BE2C (cell line): ENCODE measurements around the gene LYPLA2.

Experiments used
- DNase-seq: peaks from one replicate; pipeline ENCODE4 v3.0.0-alpha.2; 2020
- H3K27me3 ChIP-seq: fragments of 250-450 bp; sonication (Bioruptor Pico); 2 replicates; pipeline ENCODE4 v1.5.1; 2020; ENCODE audit warnings: mild to moderate bottlenecking
- H3K36me3 ChIP-seq: fragments of 250-450 bp; sonication (Bioruptor Pico); 2 replicates; pipeline ENCODE4 v1.5.1; 2020; ENCODE audit warnings: mild to moderate bottlenecking
- H3K4me1 ChIP-seq: fragments of 250-450 bp; sonication (Bioruptor Pico); 2 replicates; pipeline ENCODE4 v1.5.1; 2020
- H3K4me3 ChIP-seq: 2 replicates; pipeline ENCODE4 v1.5.1; 2011; ENCODE audit warnings: low read depth, low read length
- H3K9me3 ChIP-seq: fragments of 250-450 bp; sonication (Bioruptor Pico); 2 replicates; pipeline ENCODE4 v1.5.1; 2020
- TF ChIP-seq, protein P1 (sequence below): IDR thresholded peaks from 2 replicates; pipeline ENCODE4 v1.5.1; 2012; ENCODE audit warnings: mild to moderate bottlenecking, low read depth, low read length

The LYPLA2 gene

DNA sequence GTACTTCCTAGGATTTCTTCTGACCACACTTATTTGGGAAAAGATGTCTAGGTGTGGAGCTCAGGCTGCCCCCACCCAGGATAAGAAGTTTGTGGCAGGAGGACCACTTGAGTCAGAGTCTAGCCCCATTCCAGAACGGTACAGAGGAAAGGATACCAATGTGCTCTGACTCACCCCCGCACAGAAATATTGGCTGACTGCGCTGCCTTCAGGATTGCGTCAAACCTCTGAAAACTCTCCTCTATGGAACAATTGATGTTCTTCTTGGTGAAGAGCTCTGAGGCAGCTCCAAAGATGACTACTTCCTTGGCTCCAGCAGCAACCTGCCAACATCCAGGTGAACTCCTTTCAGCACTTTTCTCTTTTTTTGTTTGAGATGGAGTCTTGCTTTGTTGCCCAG lies 23.1 kb downstream of the LYPLA2 start:
- no peaks in the 10 kb centered on the region for H3K27me3 ChIP-seq
- TF ChIP-seq, protein P1, sequence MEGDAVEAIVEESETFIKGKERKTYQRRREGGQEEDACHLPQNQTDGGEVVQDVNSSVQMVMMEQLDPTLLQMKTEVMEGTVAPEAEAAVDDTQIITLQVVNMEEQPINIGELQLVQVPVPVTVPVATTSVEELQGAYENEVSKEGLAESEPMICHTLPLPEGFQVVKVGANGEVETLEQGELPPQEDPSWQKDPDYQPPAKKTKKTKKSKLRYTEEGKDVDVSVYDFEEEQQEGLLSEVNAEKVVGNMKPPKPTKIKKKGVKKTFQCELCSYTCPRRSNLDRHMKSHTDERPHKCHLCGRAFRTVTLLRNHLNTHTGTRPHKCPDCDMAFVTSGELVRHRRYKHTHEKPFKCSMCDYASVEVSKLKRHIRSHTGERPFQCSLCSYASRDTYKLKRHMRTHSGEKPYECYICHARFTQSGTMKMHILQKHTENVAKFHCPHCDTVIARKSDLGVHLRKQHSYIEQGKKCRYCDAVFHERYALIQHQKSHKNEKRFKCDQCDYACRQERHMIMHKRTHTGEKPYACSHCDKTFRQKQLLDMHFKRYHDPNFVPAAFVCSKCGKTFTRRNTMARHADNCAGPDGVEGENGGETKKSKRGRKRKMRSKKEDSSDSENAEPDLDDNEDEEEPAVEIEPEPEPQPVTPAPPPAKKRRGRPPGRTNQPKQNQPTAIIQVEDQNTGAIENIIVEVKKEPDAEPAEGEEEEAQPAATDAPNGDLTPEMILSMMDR = no peak
- H3K4me3 ChIP-seq = no peak overlapping the region
- DNase-seq = no peak
- H3K4me1 ChIP-seq = no peaks in the 10 kb centered on the region
- no peaks in the 10 kb centered on the region for H3K36me3 ChIP-seq
- no peaks in the 10 kb centered on the region for H3K9me3 ChIP-seq

DNA sequence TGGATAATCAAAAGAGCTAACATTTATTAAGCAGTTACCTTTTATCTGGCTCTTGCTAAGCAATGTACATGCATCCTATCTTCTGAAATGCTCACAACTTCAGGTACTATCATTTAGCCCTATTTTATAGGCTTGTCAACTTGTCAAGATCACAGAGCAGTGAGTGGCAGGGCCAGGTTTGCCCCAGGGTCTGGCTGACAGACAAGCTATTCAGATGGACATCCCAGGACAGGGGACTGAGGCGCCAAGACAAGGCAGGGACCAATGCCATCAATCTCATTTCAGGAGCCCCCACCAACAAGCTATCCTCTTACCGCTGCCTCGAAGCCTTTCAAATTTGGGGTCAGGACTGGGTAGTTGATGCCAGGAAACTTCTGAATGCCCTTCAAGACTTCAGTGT lies 25.4 kb downstream of the LYPLA2 start:
- DNase-seq = no peak
- Histone ChIP-seq H3K36me3 (no peaks in the 10 kb centered on the region), H3K4me1 (no peaks in the 10 kb centered on the region), H3K9me3 (no peaks in the 10 kb centered on the region), H3K4me3 (no peak overlapping the region), H3K27me3 (no peaks in the 10 kb centered on the region)
- TF ChIP-seq, protein P1 = no peak

DNA sequence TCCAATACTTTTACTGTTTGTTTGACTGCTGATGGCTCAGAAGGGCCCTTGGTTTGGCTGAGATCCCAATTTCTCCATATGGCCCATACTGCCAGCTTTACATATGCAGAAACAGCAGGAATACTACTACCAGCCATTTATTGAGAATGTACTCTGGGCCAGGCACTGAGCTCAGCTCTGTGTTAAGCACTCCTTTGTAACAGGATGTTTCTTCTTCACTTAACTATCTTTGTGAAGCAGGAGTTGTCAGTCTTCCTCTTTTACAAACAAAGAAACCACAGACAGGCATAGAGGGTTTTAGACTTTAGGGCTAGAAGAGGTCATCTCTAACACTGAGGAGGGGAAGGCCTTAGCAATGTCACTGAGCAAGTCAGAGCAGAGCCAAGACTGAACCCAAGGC lies 26.0 kb downstream of the LYPLA2 start:
- no peaks in the 10 kb centered on the region for H3K36me3 ChIP-seq
- TF ChIP-seq, protein P1 = no peak
- no peaks in the 10 kb centered on the region for H3K27me3 ChIP-seq
- no peaks in the 10 kb centered on the region for H3K4me1 ChIP-seq
- no peaks in the 10 kb centered on the region for H3K9me3 ChIP-seq
- no peak overlapping the region for H3K4me3 ChIP-seq
- no peak for DNase-seq

DNA sequence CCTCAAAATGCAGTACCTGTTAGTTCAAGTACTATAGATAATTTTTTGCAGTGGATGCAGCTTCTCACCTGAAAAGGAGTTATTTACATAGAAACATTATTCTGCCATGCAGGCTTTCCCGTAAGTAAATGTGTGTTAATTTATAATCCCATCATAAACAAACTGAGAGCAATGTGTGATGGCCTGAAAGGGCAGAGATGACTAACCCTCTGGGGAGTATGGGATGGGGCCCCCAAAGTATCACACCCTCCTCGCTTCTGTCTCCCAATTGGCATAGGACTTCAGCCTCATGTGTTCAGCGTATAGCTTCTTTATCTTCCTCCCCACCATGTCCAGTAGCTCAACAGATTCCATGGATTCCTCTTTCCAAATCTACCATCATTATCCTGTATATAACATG lies 26.7 kb downstream of the LYPLA2 start:
- no peaks in the 10 kb centered on the region for H3K36me3 ChIP-seq

DNA sequence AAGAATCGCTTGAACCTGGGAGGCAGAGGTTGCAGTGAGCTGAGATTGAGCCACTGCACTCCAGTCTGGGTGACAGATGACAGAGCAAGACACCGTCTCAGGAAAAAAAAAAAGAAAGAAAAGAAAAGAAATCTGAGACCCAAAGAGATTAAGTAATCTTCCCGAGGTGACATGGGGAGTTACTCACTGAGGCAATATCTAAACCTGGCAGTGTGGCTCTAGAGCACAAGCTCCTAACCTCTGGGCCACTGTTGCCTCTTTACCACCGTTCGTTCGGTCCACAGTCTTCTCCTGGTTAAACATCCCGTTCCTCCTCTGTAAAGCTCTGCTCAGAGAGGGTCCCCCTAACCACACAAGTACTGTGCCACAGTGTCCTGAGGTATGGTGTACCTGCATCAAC lies 32.8 kb downstream of the LYPLA2 start:
- Histone ChIP-seq H3K9me3 (no peaks in the 10 kb centered on the region), H3K4me3 (no peak overlapping the region), H3K36me3 (no peaks in the 10 kb centered on the region), H3K4me1 (no peaks in the 10 kb centered on the region), H3K27me3 (no peaks in the 10 kb centered on the region)
- TF ChIP-seq, protein P1 = no peak
- DNase-seq = no peak

More for the DNA sequence above, 26.7 kb downstream of the LYPLA2 start:
- no peaks in the 10 kb centered on the region for H3K27me3 ChIP-seq
- H3K4me3 ChIP-seq = no peak overlapping the region
- TF ChIP-seq, protein P1 = no peak
- no peak for DNase-seq
- no peaks in the 10 kb centered on the region for H3K9me3 ChIP-seq
- H3K4me1 ChIP-seq = no peaks in the 10 kb centered on the region

DNA sequence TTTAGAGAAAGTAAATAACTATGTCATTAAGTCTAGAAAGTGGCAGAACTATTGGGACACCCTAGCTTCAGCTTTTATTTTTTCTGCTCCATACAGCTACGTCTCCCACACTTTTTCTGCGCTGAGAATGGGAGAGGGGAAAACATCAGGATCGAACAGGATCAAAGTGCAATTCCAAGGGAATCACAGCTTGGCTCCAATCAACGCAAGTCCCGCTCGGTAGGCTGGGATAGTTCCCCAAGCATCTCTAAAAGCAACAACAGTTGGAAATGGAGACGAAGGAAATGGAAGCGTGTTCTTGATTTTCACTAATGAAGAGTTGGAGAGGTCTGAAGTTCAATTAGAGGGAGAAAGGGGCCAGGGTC lies 33.7 kb downstream of the LYPLA2 start:
- Histone ChIP-seq H3K9me3 (no peaks in the 10 kb centered on the region), H3K4me1 (no peaks in the 10 kb centered on the region), H3K4me3 (peak overlapping the region; percentile 91), H3K36me3 (no peaks in the 10 kb centered on the region), H3K27me3 (no peaks in the 10 kb centered on the region)
- no peak for DNase-seq
- TF ChIP-seq, protein P1 = no peak
